Mesothelial cell of epicardium (in vitro differentiated cells): ENCODE results near the gene PTPRH. TPM values are rescaled to one million over a fixed set of nuclear protein-coding genes. Genes with fewer than 3 reads are reported as not detected.

Experiments
- DNase-seq, 2 experiments: peaks; one replicate each; pipeline ENCODE4 v3.0.0; 2021; ENCODE audit warnings: low spot score in 2 of 2; ENCODE audit not compliant: unreplicated experiment in 2 of 2
- H3K27ac Mint-ChIP-seq: 2 replicates; pipeline ENCODE4 v1.8.0; 2021; ENCODE audit warnings: mixed read lengths
- H3K27me3 Mint-ChIP-seq: 2 replicates; pipeline ENCODE4 v1.8.0; 2021; ENCODE audit warnings: low read depth, mixed read lengths
- H3K36me3 Mint-ChIP-seq: 2 replicates; pipeline ENCODE4 v1.8.0; 2021; ENCODE audit warnings: mixed read lengths
- H3K4me1 Mint-ChIP-seq: 2 replicates; pipeline ENCODE4 v1.8.0; 2021; ENCODE audit warnings: mixed read lengths
- H3K4me3 Mint-ChIP-seq: 2 replicates; pipeline ENCODE4 v1.8.0; 2021; ENCODE audit warnings: mild to moderate bottlenecking, moderate library complexity, mixed read lengths
- H3K9me3 Mint-ChIP-seq: 2 replicates; pipeline ENCODE4 v1.8.0; 2021; ENCODE audit warnings: mixed read lengths
- total RNA-seq: library from RNA; stranded (reverse); gene quantifications from 3 replicates; pipeline ENCODE4 v1.2.1, GENCODE V29; 2021
- TF ChIP-seq, protein P1 (sequence below): fragments of 200-600 bp; sonication (generic); IDR thresholded peaks from one replicate; pipeline ENCODE4 v1.5.0; 2021; ENCODE audit warnings: antibody characterized with exemption; ENCODE audit not compliant: unreplicated experiment

The PTPRH gene
- total RNA-seq, 1 donor from 2014 or later, result 10.4 TPM

DNA sequence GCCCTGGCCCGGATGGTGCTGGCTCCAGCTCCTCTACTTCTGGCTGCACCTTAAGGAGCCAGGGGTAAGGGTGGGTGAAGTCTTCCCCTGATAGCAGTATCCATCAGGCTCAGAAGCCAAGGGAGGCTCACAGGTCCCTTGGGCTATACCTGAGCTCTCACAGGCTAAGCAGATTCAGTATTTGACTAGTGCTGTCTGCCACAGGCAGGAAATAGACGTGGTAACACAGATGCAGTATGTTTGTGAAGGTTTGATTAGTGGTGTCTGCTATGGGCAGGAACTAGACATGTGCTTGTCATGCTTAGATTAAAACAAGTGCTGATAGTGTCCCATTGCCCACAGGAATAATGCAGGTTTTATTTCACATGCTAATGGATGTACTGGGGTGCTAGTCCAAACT is 33.2 kb downstream of the PTPRH start:
- no peaks in the 10 kb centered on the region for H3K36me3 Mint-ChIP-seq
- TF ChIP-seq, protein P1, sequence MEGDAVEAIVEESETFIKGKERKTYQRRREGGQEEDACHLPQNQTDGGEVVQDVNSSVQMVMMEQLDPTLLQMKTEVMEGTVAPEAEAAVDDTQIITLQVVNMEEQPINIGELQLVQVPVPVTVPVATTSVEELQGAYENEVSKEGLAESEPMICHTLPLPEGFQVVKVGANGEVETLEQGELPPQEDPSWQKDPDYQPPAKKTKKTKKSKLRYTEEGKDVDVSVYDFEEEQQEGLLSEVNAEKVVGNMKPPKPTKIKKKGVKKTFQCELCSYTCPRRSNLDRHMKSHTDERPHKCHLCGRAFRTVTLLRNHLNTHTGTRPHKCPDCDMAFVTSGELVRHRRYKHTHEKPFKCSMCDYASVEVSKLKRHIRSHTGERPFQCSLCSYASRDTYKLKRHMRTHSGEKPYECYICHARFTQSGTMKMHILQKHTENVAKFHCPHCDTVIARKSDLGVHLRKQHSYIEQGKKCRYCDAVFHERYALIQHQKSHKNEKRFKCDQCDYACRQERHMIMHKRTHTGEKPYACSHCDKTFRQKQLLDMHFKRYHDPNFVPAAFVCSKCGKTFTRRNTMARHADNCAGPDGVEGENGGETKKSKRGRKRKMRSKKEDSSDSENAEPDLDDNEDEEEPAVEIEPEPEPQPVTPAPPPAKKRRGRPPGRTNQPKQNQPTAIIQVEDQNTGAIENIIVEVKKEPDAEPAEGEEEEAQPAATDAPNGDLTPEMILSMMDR, result no peak
- H3K27ac Mint-ChIP-seq, result no peak overlapping the region
- H3K4me1 Mint-ChIP-seq, result peaks cover 18% of the 10 kb centered on the region
- H3K27me3 Mint-ChIP-seq, result peaks cover 98% of the 10 kb centered on the region
- no peak for DNase-seq
- no peak overlapping the region for H3K4me3 Mint-ChIP-seq
- no peaks in the 10 kb centered on the region for H3K9me3 Mint-ChIP-seq

DNA sequence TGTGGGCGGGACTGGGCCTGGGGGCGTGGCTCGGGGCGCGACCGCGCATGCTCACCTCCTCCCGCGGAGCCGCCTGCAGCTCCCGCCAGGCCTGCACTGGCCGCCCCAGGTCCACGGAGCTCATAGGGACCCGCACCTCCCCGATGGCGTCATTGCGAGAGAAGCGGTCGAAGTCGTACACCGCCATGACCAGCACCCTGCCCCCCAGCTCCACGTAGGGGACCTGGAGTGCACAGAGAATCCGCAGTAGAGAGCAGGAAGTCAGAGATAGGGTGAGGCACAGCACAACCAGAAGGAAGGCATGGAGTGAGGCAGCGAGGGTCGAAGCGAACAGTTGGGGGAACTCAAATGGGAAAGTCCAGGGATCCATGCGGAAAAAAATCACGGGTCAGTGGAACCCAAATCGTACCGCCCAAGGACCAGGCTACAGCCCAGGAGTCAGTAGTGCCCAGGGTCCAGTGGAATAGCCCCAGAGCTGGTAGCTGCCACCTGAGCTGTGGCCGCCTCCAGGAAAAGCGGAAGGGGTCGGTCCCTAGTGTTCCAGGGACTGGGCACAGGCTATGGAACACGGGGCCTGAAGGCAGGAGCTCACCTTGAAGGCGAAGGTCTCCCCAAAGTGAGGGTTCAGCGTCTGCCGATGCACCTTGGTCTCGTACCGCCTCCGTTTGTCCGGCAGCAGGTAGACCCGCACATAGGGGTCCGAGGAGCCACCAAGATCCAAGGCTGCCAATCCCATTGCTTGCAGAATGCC is 34.0 kb downstream of the PTPRH start:
- H3K36me3 Mint-ChIP-seq, result no peaks in the 10 kb centered on the region
- H3K9me3 Mint-ChIP-seq, result no peaks in the 10 kb centered on the region
- TF ChIP-seq, protein P1, result no peak
- no peak for DNase-seq
- H3K27ac Mint-ChIP-seq, result no peak overlapping the region
- H3K27me3 Mint-ChIP-seq, result peaks cover 98% of the 10 kb centered on the region
- no peak overlapping the region for H3K4me3 Mint-ChIP-seq
- H3K4me1 Mint-ChIP-seq, result peaks cover 17% of the 10 kb centered on the region

DNA sequence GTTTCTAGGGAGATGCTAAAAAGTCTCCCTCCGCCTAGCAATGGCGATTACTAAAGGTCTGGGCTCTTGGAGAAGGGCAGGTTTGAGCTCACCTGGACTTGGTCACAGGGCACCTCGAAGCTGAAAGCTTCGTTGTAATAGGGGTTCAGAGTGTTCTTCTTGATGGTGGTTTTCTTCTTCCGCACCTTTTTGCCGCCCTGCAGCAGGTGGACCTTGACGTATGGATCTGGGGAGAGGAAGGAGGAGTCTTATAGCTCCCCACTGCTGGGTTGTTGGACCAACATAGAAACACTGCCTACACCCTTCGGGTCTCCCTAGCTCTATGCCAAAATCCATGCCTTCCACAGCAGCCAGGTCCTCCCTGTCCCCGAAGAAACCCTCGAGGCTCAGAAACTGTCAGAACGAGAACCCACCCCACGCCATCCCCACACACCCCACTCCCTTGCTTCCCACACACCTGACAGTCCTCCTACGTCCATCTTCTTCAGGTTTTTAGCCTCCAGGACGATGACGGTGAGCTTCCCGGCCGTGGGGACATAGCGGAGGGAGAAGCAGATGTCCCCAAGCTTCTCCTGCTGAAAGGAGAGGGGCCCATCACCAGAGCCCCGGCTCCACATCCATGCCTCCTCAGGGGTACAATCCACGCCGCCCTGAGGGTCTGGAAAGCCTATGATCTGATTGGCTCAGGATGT is 34.7 kb downstream of the PTPRH start:
- Mint-ChIP-seq H3K27me3 (peaks cover 97% of the 10 kb centered on the region), H3K36me3 (no peaks in the 10 kb centered on the region), H3K4me1 (peaks cover 11% of the 10 kb centered on the region), H3K9me3 (no peaks in the 10 kb centered on the region), H3K27ac (no peak overlapping the region), H3K4me3 (no peak overlapping the region)
- DNase-seq, result no peak
- TF ChIP-seq, protein P1, result no peak

DNA sequence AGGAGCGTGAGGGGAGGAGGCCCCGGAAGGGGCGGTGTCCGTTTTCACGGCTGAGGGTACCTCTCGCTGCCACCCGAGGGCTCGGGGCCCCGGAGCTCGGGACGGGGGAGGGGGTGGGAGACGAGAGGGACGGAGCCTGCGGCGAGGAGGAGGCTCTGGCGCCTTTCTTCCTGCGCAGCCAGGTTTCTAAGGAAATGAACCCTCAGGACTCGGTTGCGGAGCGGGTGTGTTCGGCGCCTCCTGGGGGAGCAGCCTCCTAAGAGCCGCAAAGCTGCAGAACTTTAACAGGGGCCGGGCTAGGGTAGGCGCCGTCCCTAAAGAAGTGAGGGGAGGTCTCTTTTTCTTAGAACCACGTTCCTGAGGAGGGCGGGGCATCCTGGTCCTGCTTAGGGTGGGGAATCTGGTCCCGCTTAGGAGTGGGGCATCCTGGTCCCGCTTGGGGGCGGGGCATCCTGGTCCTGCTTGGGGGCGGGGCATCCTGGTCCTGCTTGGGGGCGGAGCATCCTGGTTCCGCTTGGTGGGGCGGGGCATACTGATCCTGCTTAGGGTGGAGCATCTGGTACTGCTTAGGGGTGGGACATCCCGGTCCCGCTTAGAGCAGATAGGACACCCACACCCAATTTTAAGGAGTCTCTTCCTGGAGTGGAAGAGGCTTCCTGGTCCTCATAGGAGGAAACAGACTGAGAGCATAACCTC is 35.4 kb downstream of the PTPRH start:
- Mint-ChIP-seq H3K9me3 (no peaks in the 10 kb centered on the region), H3K4me1 (peaks cover 10% of the 10 kb centered on the region), H3K27ac (no peak overlapping the region), H3K36me3 (no peaks in the 10 kb centered on the region), H3K27me3 (peaks cover 98% of the 10 kb centered on the region), H3K4me3 (peak overlapping the region; percentile 58)
- TF ChIP-seq, protein P1, result no peak
- DNase-seq, result peak in 1 of 2 experiments; percentile 60

DNA sequence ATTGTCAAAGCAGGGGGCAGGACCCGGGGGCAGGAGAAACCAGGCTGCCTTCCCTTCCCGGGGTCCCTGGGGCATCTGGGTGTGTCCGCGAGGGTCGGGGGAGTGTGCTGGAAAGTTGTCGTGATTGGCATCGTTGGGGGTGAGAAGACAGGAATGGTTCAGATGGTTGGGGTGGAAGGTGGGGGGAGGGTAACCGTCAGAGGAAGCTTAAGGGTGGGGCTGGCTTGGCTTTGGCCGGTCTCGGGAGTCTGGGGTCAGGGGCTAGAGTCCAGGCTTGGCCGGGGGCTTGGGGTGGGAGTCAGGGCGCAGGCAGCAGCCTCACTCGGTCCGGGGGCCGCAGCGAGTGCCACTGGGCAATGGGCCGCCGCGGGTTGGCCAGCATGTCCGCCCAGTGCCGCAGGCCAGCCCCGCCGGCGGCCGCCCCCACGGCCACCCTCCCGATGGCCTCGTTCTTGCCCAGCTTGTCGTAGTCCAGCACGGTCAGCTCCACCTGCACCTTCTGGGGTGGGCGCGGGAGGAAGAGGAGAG is 36.1 kb downstream of the PTPRH start:
- H3K4me1 Mint-ChIP-seq, result peaks cover 8% of the 10 kb centered on the region

More for the DNA sequence above, 36.1 kb downstream of the PTPRH start:
- peaks cover 95% of the 10 kb centered on the region for H3K27me3 Mint-ChIP-seq
- TF ChIP-seq, protein P1, result no peak
- no peak overlapping the region for H3K27ac Mint-ChIP-seq
- H3K4me3 Mint-ChIP-seq, result peak overlapping the region; percentile 58
- no peaks in the 10 kb centered on the region for H3K36me3 Mint-ChIP-seq
- no peak for DNase-seq
- H3K9me3 Mint-ChIP-seq, result no peaks in the 10 kb centered on the region
